Pulmonary artery endothelial cell (primary cell): ENCODE results near the gene ALOX12B. TPM values are rescaled to one million over a fixed set of nuclear protein-coding genes. Genes with fewer than 3 reads are reported as not detected.
"Not testable (repeated sequence)": the region's sequence is repeated elsewhere in the genome, so short reads cannot be mapped to it uniquely, and the experiment has no call there.

ENCODE experiments used
- DNase-seq: peaks from one replicate; pipeline ENCODE4 v3.0.0-alpha.2; 2011; ENCODE audit warnings: low read depth, low spot score
- total RNA-seq: library from RNA; depleted of rRNA; stranded (reverse); fragments of >200 nt; gene quantifications from 2 replicates; pipeline ENCODE4 v1.2.3, GENCODE V29; 2014

Gene ALOX12B
- total RNA-seq, 1 donor from 2014 or later, result not detected

- DNase-seq, result no peak
Observed at GRCh38 chr17:8082292-8082691, 5.2 kb downstream of the ALOX12B start.

GRCh38 chr17:8081876-8082275 is 5.6 kb downstream of the ALOX12B start:
- DNase-seq, result no peak

GRCh38 chr17:8080799-8081219 is 6.7 kb downstream of the ALOX12B start:
- no peak for DNase-seq

GRCh38 chr17:8080208-8080798 is 7.2 kb downstream of the ALOX12B start:
- DNase-seq, result no peak

GRCh38 chr17:8079291-8080207 is 8.0 kb downstream of the ALOX12B start:
- DNase-seq, result no peak

GRCh38 chr17:8077939-8078338 is 9.6 kb downstream of the ALOX12B start:
- not testable (repeated sequence) for DNase-seq

GRCh38 chr17:8076502-8077266 is 10.8 kb downstream of the ALOX12B start:
- no peak for DNase-seq

- no peak for DNase-seq
Observed at GRCh38 chr17:8075574-8076342, 11.8 kb downstream of the ALOX12B start.

- DNase-seq, result no peak
Observed at GRCh38 chr17:8075081-8075480, 12.4 kb downstream of the ALOX12B start.

GRCh38 chr17:8074554-8074953 is 13.0 kb downstream of the ALOX12B start:
- no peak for DNase-seq

- no peak for DNase-seq
Observed at GRCh38 chr17:8073627-8074484, 13.7 kb downstream of the ALOX12B start.

GRCh38 chr17:8072729-8073461 is 14.6 kb downstream of the ALOX12B start:
- DNase-seq, result no peak

GRCh38 chr17:8072341-8072728 is 15.2 kb downstream of the ALOX12B start:
- DNase-seq, result no peak

GRCh38 chr17:8071496-8071895 is 16.0 kb downstream of the ALOX12B start:
- no peak for DNase-seq

GRCh38 chr17:8069587-8069860 is 18.0 kb downstream of the ALOX12B start:
- no peak for DNase-seq

GRCh38 chr17:8068736-8069586 is 18.6 kb downstream of the ALOX12B start:
- DNase-seq, result no peak

- DNase-seq, result no peak
Observed at GRCh38 chr17:8067806-8068205, 19.7 kb downstream of the ALOX12B start.

GRCh38 chr17:8066841-8067775 is 20.4 kb downstream of the ALOX12B start:
- DNase-seq, result no peak
